Measurements from ENCODE around the gene CGN.

CGN gene

GRCh38 chr1:151556052-151556451 lies 44.9 kb downstream of the CGN start:
- H3K27me3 ChIP-seq (ENCODE audit: insufficient read depth, low read length, poor library complexity): peaks cover 4% of the 10 kb centered on the region
- H3K4me3 ChIP-seq (ENCODE audit: low read depth in 1 of 2, low read length in 2 of 2): no peak overlapping the region
- H3K79me2 ChIP-seq (ENCODE audit: insufficient read depth, low read length): no peaks in the 10 kb centered on the region
- no peaks in the 10 kb centered on the region for H3K36me3 ChIP-seq (ENCODE audit: insufficient read depth, low read length)
- TF ChIP-seq EZH2 (IDR thresholded peaks at IDR 0.05; ENCODE audit: borderline replicate concordance, low read depth, low read length, severe bottlenecking) (no peak), CTCF (IDR thresholded peaks at IDR 0.05; ENCODE audit: borderline replicate concordance, extremely low read depth, low read length, poor library complexity, severe bottlenecking) (no peak)
- H3K9me3 ChIP-seq (ENCODE audit: insufficient read depth, low read length, severe bottlenecking): no peaks in the 10 kb centered on the region
- no peak for DNase-seq
- no peak overlapping the region for H3K27ac ChIP-seq (ENCODE audit: low read length)
- H3K9ac ChIP-seq (ENCODE audit: low read depth, low read length): no peak overlapping the region
- no peaks in the 10 kb centered on the region for H4K20me1 ChIP-seq (ENCODE audit: insufficient read depth, low read length)
- H3K4me1 ChIP-seq (ENCODE audit: insufficient read depth, low read length): no peaks in the 10 kb centered on the region
- H2AFZ ChIP-seq (ENCODE audit: low read depth, low read length): no peak overlapping the region
- ATAC-seq (ENCODE audit: insufficient read depth, low read depth): no peak
- H3K4me2 ChIP-seq (ENCODE audit: insufficient read depth, low read length): no peak overlapping the region

GRCh38 chr1:151562661-151563060 lies 51.5 kb downstream of the CGN start:
- Histone ChIP-seq H3K79me2 (ENCODE audit: insufficient read depth, low read length) (no peaks in the 10 kb centered on the region), H3K9me3 (ENCODE audit: insufficient read depth, low read length, severe bottlenecking) (no peaks in the 10 kb centered on the region), H3K9ac (ENCODE audit: low read depth, low read length) (no peak overlapping the region), H3K36me3 (ENCODE audit: insufficient read depth, low read length) (no peaks in the 10 kb centered on the region), H3K27ac (ENCODE audit: low read length) (no peak overlapping the region), H3K27me3 (ENCODE audit: insufficient read depth, low read length, poor library complexity) (peaks cover 22% of the 10 kb centered on the region), H2AFZ (ENCODE audit: low read depth, low read length) (no peak overlapping the region), H3K4me1 (ENCODE audit: insufficient read depth, low read length) (no peaks in the 10 kb centered on the region), H4K20me1 (ENCODE audit: insufficient read depth, low read length) (no peaks in the 10 kb centered on the region; the same call in 1 of the 2 replicates), H3K4me3 (ENCODE audit: low read depth in 1 of 2, low read length in 2 of 2) (no peak overlapping the region), H3K4me2 (ENCODE audit: insufficient read depth, low read length) (no peak overlapping the region)
- TF ChIP-seq EZH2 (IDR thresholded peaks at IDR 0.05; ENCODE audit: borderline replicate concordance, low read depth, low read length, severe bottlenecking) (no peak), CTCF (IDR thresholded peaks at IDR 0.05; ENCODE audit: borderline replicate concordance, extremely low read depth, low read length, poor library complexity, severe bottlenecking) (no peak)
- DNase-seq (no peak), ATAC-seq (ENCODE audit: insufficient read depth, low read depth) (no peak)

GRCh38 chr1:151563376-151563775 lies 52.2 kb downstream of the CGN start:
- no peak for ATAC-seq (ENCODE audit: insufficient read depth, low read depth)
- DNase-seq: no peak
- no peak overlapping the region for H3K27ac ChIP-seq (ENCODE audit: low read length)
- H2AFZ ChIP-seq (ENCODE audit: low read depth, low read length): no peak overlapping the region
- peaks cover 22% of the 10 kb centered on the region for H3K27me3 ChIP-seq (ENCODE audit: insufficient read depth, low read length, poor library complexity)
- no peak overlapping the region for H3K9ac ChIP-seq (ENCODE audit: low read depth, low read length)
- no peaks in the 10 kb centered on the region for H3K4me1 ChIP-seq (ENCODE audit: insufficient read depth, low read length)
- H3K9me3 ChIP-seq (ENCODE audit: insufficient read depth, low read length, severe bottlenecking): no peaks in the 10 kb centered on the region
- no peak for TF ChIP-seq EZH2 (IDR thresholded peaks at IDR 0.05; ENCODE audit: borderline replicate concordance, low read depth, low read length, severe bottlenecking)
- TF ChIP-seq CTCF (IDR thresholded peaks at IDR 0.05; ENCODE audit: borderline replicate concordance, extremely low read depth, low read length, poor library complexity, severe bottlenecking): no peak
- H3K79me2 ChIP-seq (ENCODE audit: insufficient read depth, low read length): no peaks in the 10 kb centered on the region
- no peaks in the 10 kb centered on the region for H3K36me3 ChIP-seq (ENCODE audit: insufficient read depth, low read length)
- no peak overlapping the region for H3K4me2 ChIP-seq (ENCODE audit: insufficient read depth, low read length)
- no peaks in the 10 kb centered on the region; the same call in 1 of the 2 replicates for H4K20me1 ChIP-seq (ENCODE audit: insufficient read depth, low read length)
- no peak overlapping the region for H3K4me3 ChIP-seq (ENCODE audit: low read depth in 1 of 2, low read length in 2 of 2)
